Measurements from ENCODE around the gene KLHL18. TPM values are rescaled to one million over a fixed set of nuclear protein-coding genes. Genes with fewer than 3 reads are reported as not detected.

Gene KLHL18
- polyA plus RNA-seq, 2 of the 4 experiments (the other 2 are of a cell fraction), result 14.3 to 20.7 TPM

GRCh38 chr3:47244531-47245100, 38.1 kb upstream of the KLHL18 start:
- TF ChIP-seq ZC3H11A (IDR thresholded peaks at IDR 0.05) (no peak), HDAC2 (IDR thresholded peaks at IDR 0.05) (no peak), CHD4 (IDR thresholded peaks at IDR 0.05; ENCODE audit: borderline replicate concordance) (no peak), RARB (CRISPR knock-in tag; IDR thresholded peaks at IDR 0.05) (no peak), EHF (CRISPR knock-in tag; IDR thresholded peaks at IDR 0.05) (no peak), RNF2 (IDR thresholded peaks at IDR 0.05; ENCODE audit: borderline replicate concordance, low read depth) (no peak), PBX3 (IDR thresholded peaks at IDR 0.05) (no peak), HOXB5 (CRISPR knock-in tag; IDR thresholded peaks at IDR 0.05) (no peak), CBX2 (IDR thresholded peaks at IDR 0.05; ENCODE audit: borderline replicate concordance, low read depth) (no peak), HOXA7 (CRISPR knock-in tag; IDR thresholded peaks at IDR 0.05) (no peak), TFCP2L1 (CRISPR knock-in tag; IDR thresholded peaks at IDR 0.05) (no peak), CBX8 (IDR thresholded peaks at IDR 0.05) (no peak)
- no peak for FAIRE-seq
- Histone ChIP-seq H3K4me1 (no peaks in the 10 kb centered on the region), H3K27ac (no peak overlapping the region), H3K4me2 (no peak overlapping the region), H3K9me3 (no peaks in the 10 kb centered on the region), H3K4me3 (no peak overlapping the region)
- CTCF ChIA-PET, result no interaction called here
- WGBS (ENCODE audit: missing lambda C conversion rate), result 77% methylated on average over 10 of the region's 10 CpGs
- DNase-seq (ENCODE audit: low read depth in 1 of 2, low spot score in 1 of 2), result no peak
- ATAC-seq, result no peak
- POLR2A ChIA-PET, result no interaction called here

GRCh38 chr3:47245271-47245670, 37.5 kb upstream of the KLHL18 start:
- WGBS (ENCODE audit: missing lambda C conversion rate), result 93% methylated on average over 2 of the region's 2 CpGs
- POLR2A ChIA-PET, result no interaction called here
- CTCF ChIA-PET, result no interaction called here
- Histone ChIP-seq H3K4me2 (no peak overlapping the region), H3K4me3 (no peak overlapping the region), H3K4me1 (no peaks in the 10 kb centered on the region), H3K27ac (no peak overlapping the region), H3K9me3 (no peaks in the 10 kb centered on the region)
- no peak for FAIRE-seq
- ATAC-seq, result no peak
- TF ChIP-seq E2F6 (IDR thresholded peaks at IDR 0.05; ENCODE audit: borderline replicate concordance, low read depth), result no peak
- TF ChIP-seq HDAC2 (IDR thresholded peaks at IDR 0.05), result no peak
- no peak for TF ChIP-seq RARB (CRISPR knock-in tag; IDR thresholded peaks at IDR 0.05)
- TF ChIP-seq HOXA7 (CRISPR knock-in tag; IDR thresholded peaks at IDR 0.05), result no peak
- no peak for TF ChIP-seq SREBF2 (IDR thresholded peaks at IDR 0.05)
- no peak for TF ChIP-seq EHMT2 (IDR thresholded peaks at IDR 0.05; ENCODE audit: low read depth)
- TF ChIP-seq PBX3 (IDR thresholded peaks at IDR 0.05), result no peak
- TF ChIP-seq HEYL (CRISPR knock-in tag; IDR thresholded peaks at IDR 0.05), result no peak
- DNase-seq (ENCODE audit: low read depth in 1 of 2, low spot score in 1 of 2), result no peak

GRCh38 chr3:47247131-47248064, 35.3 kb upstream of the KLHL18 start:
- H3K4me1 ChIP-seq, result no peaks in the 10 kb centered on the region
- CTCF ChIA-PET, result interaction anchor here (1.0 kb wide), 1 partner anchor 16 kb away, joined by 3 read pairs; no protein-coding TSS in a partner anchor
- no peak overlapping the region for H3K27ac ChIP-seq
- H3K9me3 ChIP-seq, result no peaks in the 10 kb centered on the region
- WGBS (ENCODE audit: missing lambda C conversion rate), result 73% methylated on average over 10 of the region's 14 CpGs
- DNase-seq (ENCODE audit: low read depth in 1 of 2, low spot score in 1 of 2) (no peak), FAIRE-seq (no peak), ATAC-seq (no peak)
- no peak overlapping the region for H3K4me2 ChIP-seq
- no peak overlapping the region for H3K4me3 ChIP-seq
- POLR2A ChIA-PET, result no interaction called here
- TF ChIP-seq HOXA7 (CRISPR knock-in tag; IDR thresholded peaks at IDR 0.05) (no peak), CTCF (IDR thresholded peaks at IDR 0.05) (no peak), HOXB5 (CRISPR knock-in tag; IDR thresholded peaks at IDR 0.05) (no peak), ZC3H11A (IDR thresholded peaks at IDR 0.05) (no peak), HMGXB4 (CRISPR knock-in tag; IDR thresholded peaks at IDR 0.05; ENCODE audit: borderline replicate concordance) (no peak), KDM5A (IDR thresholded peaks at IDR 0.05) (no peak), RARB (CRISPR knock-in tag; IDR thresholded peaks at IDR 0.05) (no peak), SMC3 (IDR thresholded peaks at IDR 0.05) (no peak), FOXS1 (CRISPR knock-in tag; IDR thresholded peaks at IDR 0.05) (no peak), CBX2 (IDR thresholded peaks at IDR 0.05; ENCODE audit: borderline replicate concordance, low read depth) (no peak), POLR2AphosphoS2 (conservative IDR thresholded peaks at IDR 0.05; ENCODE audit: low read length) (no peak), ZSCAN20 (CRISPR knock-in tag; IDR thresholded peaks at IDR 0.05) (no peak), NPAS2 (CRISPR knock-in tag; IDR thresholded peaks at IDR 0.05; ENCODE audit: borderline replicate concordance) (no peak), ZFP36 (IDR thresholded peaks at IDR 0.05; ENCODE audit: borderline replicate concordance, partially characterized antibody) (no peak), EP300 (IDR thresholded peaks at IDR 0.05) (no peak)

All from A549 (cell line).